H9 (cell line): Measurements from ENCODE around the gene LBX2. TPM values are rescaled to one million over a fixed set of nuclear protein-coding genes. Genes with fewer than 3 reads are reported as not detected.

Experiments used
- DNase-seq: peaks from one replicate; pipeline ENCODE4 v3.0.0-alpha.2; 2017
- H2AFZ ChIP-seq: one replicate; pipeline ENCODE4 v1.6.1; 2013; ENCODE audit warnings: mild to moderate bottlenecking, low read length, control low read depth, moderate library complexity
- H2AK5ac ChIP-seq: 2 replicates; pipeline ENCODE4 v1.6.1; 2013; ENCODE audit warnings: low read length, control low read depth, mixed read lengths; ENCODE audit not compliant: insufficient read length
- H2BK120ac ChIP-seq: one replicate; pipeline ENCODE4 v1.6.1; 2013; ENCODE audit warnings: low read depth, mild to moderate bottlenecking, low read length, control low read depth, inconsistent platforms; ENCODE audit not compliant: poor library complexity, severe bottlenecking
- H2BK12ac ChIP-seq: 2 replicates; pipeline ENCODE4 v1.6.1; 2013; ENCODE audit warnings: low read length, control low read depth, mixed read lengths, low read depth; ENCODE audit not compliant: insufficient read length
- H2BK15ac ChIP-seq: 2 replicates; pipeline ENCODE4 v1.6.1; 2013; ENCODE audit warnings: low read depth, low read length, control low read depth
- H2BK20ac ChIP-seq: one replicate; pipeline ENCODE4 v1.6.1; 2013; ENCODE audit warnings: low read depth, mild to moderate bottlenecking, low read length, control low read depth, inconsistent platforms; ENCODE audit not compliant: poor library complexity, severe bottlenecking
- H2BK5ac ChIP-seq: 2 replicates; pipeline ENCODE4 v1.6.1; 2013; ENCODE audit warnings: low read length, control low read depth, mixed read lengths; ENCODE audit not compliant: insufficient read length
- H3K14ac ChIP-seq: 2 replicates; pipeline ENCODE4 v1.6.1; 2013; ENCODE audit warnings: low read length, control low read depth; ENCODE audit not compliant: insufficient read depth
- H3K18ac ChIP-seq: 2 replicates; pipeline ENCODE4 v1.6.1; 2013; ENCODE audit warnings: low read depth, mild to moderate bottlenecking, mixed read lengths, low read length, control low read depth; ENCODE audit not compliant: insufficient read length
- H3K23ac ChIP-seq: 2 replicates; pipeline ENCODE4 v1.6.1; 2013; ENCODE audit warnings: low read length, control low read depth, mixed read lengths, low read depth; ENCODE audit not compliant: insufficient read length
- H3K23me2 ChIP-seq: 2 replicates; pipeline ENCODE4 v1.6.1; 2013; ENCODE audit warnings: low read depth, mild to moderate bottlenecking, mixed read lengths, low read length, control low read depth; ENCODE audit not compliant: insufficient read length, poor library complexity, severe bottlenecking
- H3K27ac ChIP-seq: 2 replicates; pipeline ENCODE4 v1.5.1; 2013; ENCODE audit warnings: low read length, control low read depth, mixed read lengths, low read depth; ENCODE audit not compliant: insufficient read length
- H3K27me3 ChIP-seq: 2 replicates; pipeline ENCODE4 v1.6.1; 2013; ENCODE audit warnings: low read length, control low read depth, inconsistent platforms; ENCODE audit not compliant: insufficient read depth
- H3K4ac ChIP-seq: 2 replicates; pipeline ENCODE4 v1.6.1; 2013; ENCODE audit warnings: low read depth, mild to moderate bottlenecking, control low read depth, inconsistent platforms, low read length, moderate library complexity
- H3K4me1 ChIP-seq: 2 replicates; pipeline ENCODE4 v1.6.1; 2013; ENCODE audit warnings: low read length, control low read depth, inconsistent platforms; ENCODE audit not compliant: insufficient read depth
- H3K4me2 ChIP-seq: 2 replicates; pipeline ENCODE4 v1.6.1; 2013; ENCODE audit warnings: low read length, control low read depth, mixed read lengths; ENCODE audit not compliant: insufficient read length, insufficient read depth
- H3K56ac ChIP-seq: 2 replicates; pipeline ENCODE4 v1.6.1; 2013; ENCODE audit warnings: low read depth, mild to moderate bottlenecking, mixed read lengths, low read length, control low read depth; ENCODE audit not compliant: insufficient read length
- H3K79me1 ChIP-seq: 2 replicates; pipeline ENCODE4 v1.6.1; 2013; ENCODE audit warnings: low read depth, mild to moderate bottlenecking, moderate library complexity, low read length, control low read depth, inconsistent platforms; ENCODE audit not compliant: insufficient read depth, poor library complexity, severe bottlenecking
- H3K79me2 ChIP-seq: 2 replicates; pipeline ENCODE4 v1.6.1; 2013; ENCODE audit warnings: low read length, control low read depth, inconsistent platforms; ENCODE audit not compliant: insufficient read depth
- H3K9ac ChIP-seq: 2 replicates; pipeline ENCODE4 v1.6.1; 2013; ENCODE audit warnings: low read length, control low read depth, mixed read lengths; ENCODE audit not compliant: insufficient read length; ENCODE audit errors: extremely low read depth
- H3K9me3 ChIP-seq: one replicate; pipeline ENCODE4 v1.6.1; 2013; ENCODE audit warnings: low read depth, low read length, inconsistent platforms; ENCODE audit not compliant: control insufficient read depth
- H3T11ph ChIP-seq: one replicate; pipeline ENCODE4 v1.6.1; 2013; ENCODE audit warnings: mild to moderate bottlenecking, low read length, control low read depth, inconsistent platforms
- H4K20me1 ChIP-seq: one replicate; pipeline ENCODE4 v1.6.1; 2013; ENCODE audit not compliant: control insufficient read depth, insufficient read length, insufficient read depth
- H4K5ac ChIP-seq: 2 replicates; pipeline ENCODE4 v1.6.1; 2013; ENCODE audit warnings: low read depth, mild to moderate bottlenecking, mixed read lengths, low read length, control low read depth; ENCODE audit not compliant: insufficient read length
- H4K8ac ChIP-seq: replicated peaks from 2 replicates; pipeline ENCODE4 v1.6.1; 2013; ENCODE audit warnings: low read length, control low read depth, mixed read lengths, low read depth; ENCODE audit not compliant: insufficient read length
- H4K91ac ChIP-seq: 2 replicates; pipeline ENCODE4 v1.6.1; 2013; ENCODE audit warnings: low read depth, mild to moderate bottlenecking, moderate library complexity, mixed read lengths, low read length, control low read depth; ENCODE audit not compliant: insufficient read length
- H3K27ac Mint-ChIP-seq, 3 experiments: 2 replicates in 2 of 3; 3 replicates in 1 of 3; pipeline ENCODE4 v1.8.0; 2020 to 2021; ENCODE audit warnings: mixed read lengths in 3 of 3, mild to moderate bottlenecking in 1 of 3, moderate library complexity in 1 of 3
- H3K27me3 Mint-ChIP-seq: 2 replicates; pipeline ENCODE4 v1.8.0; 2021; ENCODE audit warnings: low read depth, mild to moderate bottlenecking, moderate library complexity, mixed read lengths
- H3K36me3 Mint-ChIP-seq, 3 experiments: 2 replicates in 2 of 3; 3 replicates in 1 of 3; pipeline ENCODE4 v1.8.0; 2020 to 2021; ENCODE audit warnings: low read depth in 3 of 3, mixed read lengths in 3 of 3; ENCODE audit not compliant: insufficient read depth in 1 of 3
- H3K4me1 Mint-ChIP-seq, 2 experiments: 2 replicates each; pipeline ENCODE4 v1.8.0; 2020; ENCODE audit warnings: mixed read lengths in 2 of 2
- H3K4me3 Mint-ChIP-seq, 2 experiments: 2 replicates in 1 of 2; 3 replicates in 1 of 2; pipeline ENCODE4 v1.8.0; 2020 to 2021; ENCODE audit warnings: mild to moderate bottlenecking in 2 of 2, mixed read lengths in 2 of 2, moderate library complexity in 1 of 2
- H3K9me3 Mint-ChIP-seq, 2 experiments: 2 replicates in 1 of 2; 3 replicates in 1 of 2; pipeline ENCODE4 v1.8.0; 2020; ENCODE audit warnings: mild to moderate bottlenecking in 2 of 2, mixed read lengths in 2 of 2, moderate library complexity in 1 of 2
- CTCF ChIP-seq: fragments of 200-600 bp; sonication (generic); conservative IDR thresholded peaks from 3 replicates; pipeline ENCODE4 v1.8.0; 2021; ENCODE audit warnings: antibody characterized with exemption, mild to moderate bottlenecking
- whole genome bisulfite sequencing: extraction: QIAGEN DNeasy Blood & Tissue Kit; methylation state at CpG from one replicate; pipeline ENCODE4 v1.1.7; 2013; ENCODE audit warnings: missing lambda C conversion rate, low lambda C conversion rate, mixed read lengths; ENCODE audit not compliant: insufficient read length; ENCODE audit errors: extremely low coverage; 5-methylcytosine and 5-hydroxymethylcytosine counted together
- total RNA-seq: library from RNA; stranded (reverse); gene quantifications from 2 replicates; pipeline ENCODE4 v1.2.1, GENCODE V29; 2021

The LBX2 gene
- total RNA-seq, 1 experiment from 2014 or later = 1.1 TPM

GRCh38 chr2:74497777-74498499 lies 1.5 kb downstream of the LBX2 start:
- Histone ChIP-seq H3K79me2 (no peaks in the 10 kb centered on the region), H3K23ac (no peak overlapping the region), H4K20me1 (no peaks in the 10 kb centered on the region), H2AFZ (no peak overlapping the region), H3K23me2 (peaks cover 32% of the 10 kb centered on the region), H3K27me3 (peaks cover 72% of the 10 kb centered on the region), H4K8ac (no peak overlapping the region), H3K9ac (no peak overlapping the region), H2BK20ac (no peak overlapping the region), H4K5ac (no peak overlapping the region), H2BK120ac (no peak overlapping the region), H3K4me1 (no peaks in the 10 kb centered on the region), H3K27ac (no peak overlapping the region), H3T11ph (no peak overlapping the region), H3K56ac (no peak overlapping the region), H3K14ac (no peak overlapping the region), H3K9me3 (no peaks in the 10 kb centered on the region), H2BK12ac (no peak overlapping the region), H3K18ac (no peak overlapping the region), H2BK5ac (no peak overlapping the region), H3K4ac (no peak overlapping the region), H3K4me2 (peak overlapping the region; percentile 59), H4K91ac (no peak overlapping the region), H2BK15ac (no peak overlapping the region), H3K79me1 (no peaks in the 10 kb centered on the region), H2AK5ac (no peak overlapping the region)
- peak; percentile 66 for DNase-seq
- Mint-ChIP-seq H3K27me3 (peaks cover 86% of the 10 kb centered on the region), H3K4me3 (peak overlapping the region; percentile 75 to 82), H3K27ac (no peak overlapping the region), H3K4me1 (peaks cover 37 to 49% of the 10 kb centered on the region in 2 experiments), H3K36me3 (peaks cover 14 to 19% (median 15%) of the 10 kb centered on the region in 3 experiments), H3K9me3 (peaks cover 0 to 2% of the 10 kb centered on the region in 2 experiments; a peak in 2 of 5 replicates)
- no CpG with 5 or more reads among the region's 61 CpGs for WGBS
- no peak for TF ChIP-seq CTCF
